Measurements from ENCODE around the gene CABLES2.
"Not testable (repeated sequence)": the region's sequence is repeated elsewhere in the genome, so short reads cannot be mapped to it uniquely, and the experiment has no call there.

Gene CABLES2

DNA sequence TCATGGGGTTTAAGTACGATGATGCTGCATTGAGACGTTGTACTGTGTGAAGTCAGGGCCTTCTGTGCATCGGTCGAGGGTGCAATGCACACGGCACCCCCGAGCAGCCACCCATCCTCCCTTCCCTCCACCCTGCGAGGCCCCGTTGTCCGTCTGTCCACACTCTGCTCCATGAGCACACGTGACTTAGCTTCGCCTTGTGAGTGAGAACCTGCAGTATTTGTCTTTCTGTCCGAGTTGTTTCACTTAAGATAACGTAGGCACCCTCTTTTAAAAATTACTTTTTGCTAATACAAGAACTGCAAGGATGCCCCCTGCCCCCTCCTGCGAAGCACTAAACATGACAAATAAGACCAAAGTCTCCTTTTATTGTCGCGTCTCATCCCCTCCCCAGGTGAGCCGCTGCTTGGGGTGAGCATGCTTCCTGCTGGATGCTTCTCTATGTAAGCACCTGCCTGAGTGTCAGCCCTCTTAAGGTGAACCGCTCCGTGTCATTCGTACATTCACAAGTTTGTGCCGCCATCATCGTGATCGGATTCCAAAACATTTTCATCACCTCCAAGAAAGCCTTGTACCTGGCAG lies 23.9 kb upstream of the CABLES2 start:
- no peak for DNase-seq (ENCODE audit: insufficient read length)
- no peak for FAIRE-seq
- no peak for TF ChIP-seq POLR2A (IDR thresholded peaks at IDR 0.05; ENCODE audit: low read depth, low read length)
- TF ChIP-seq POLR2AphosphoS5 (IDR thresholded peaks at IDR 0.05; ENCODE audit: low read depth, low read length), result no peak
- no peak for TF ChIP-seq TAF1 (IDR thresholded peaks at IDR 0.05; ENCODE audit: borderline replicate concordance, low read depth, low read length)

DNA sequence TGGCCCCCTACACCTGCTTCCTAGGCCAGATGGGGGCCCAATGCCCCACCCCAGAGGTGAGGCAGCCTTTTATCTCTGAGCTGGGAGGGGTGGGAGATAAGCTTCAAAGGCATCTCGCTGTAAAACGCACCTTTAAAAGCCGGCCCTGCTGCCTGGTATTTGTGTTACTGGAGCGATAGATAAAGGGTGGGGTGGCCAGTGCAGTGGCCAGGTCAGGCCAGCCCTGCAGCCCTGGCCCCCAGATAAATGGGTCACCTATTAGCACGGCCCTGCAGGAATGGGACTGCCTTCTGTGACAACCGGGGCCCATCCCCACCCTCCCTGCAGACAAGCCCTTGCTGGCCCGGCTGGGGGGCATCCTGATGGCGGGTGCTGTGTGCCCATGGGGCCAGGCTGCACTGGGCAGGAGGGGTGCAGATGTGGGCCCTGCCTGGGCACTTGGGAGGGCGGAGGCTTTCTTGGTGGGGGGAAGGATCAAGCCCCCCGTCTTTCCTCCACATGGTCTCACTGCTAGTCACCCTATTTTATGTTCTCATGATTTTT lies 23.3 kb upstream of the CABLES2 start:
- TF ChIP-seq TAF1 (IDR thresholded peaks at IDR 0.05; ENCODE audit: borderline replicate concordance, low read depth, low read length), result no peak
- TF ChIP-seq POLR2A (IDR thresholded peaks at IDR 0.05; ENCODE audit: low read depth, low read length), result no peak
- TF ChIP-seq POLR2AphosphoS5 (IDR thresholded peaks at IDR 0.05; ENCODE audit: low read depth, low read length), result no peak
- no peak for FAIRE-seq
- no peak for DNase-seq (ENCODE audit: insufficient read length)

DNA sequence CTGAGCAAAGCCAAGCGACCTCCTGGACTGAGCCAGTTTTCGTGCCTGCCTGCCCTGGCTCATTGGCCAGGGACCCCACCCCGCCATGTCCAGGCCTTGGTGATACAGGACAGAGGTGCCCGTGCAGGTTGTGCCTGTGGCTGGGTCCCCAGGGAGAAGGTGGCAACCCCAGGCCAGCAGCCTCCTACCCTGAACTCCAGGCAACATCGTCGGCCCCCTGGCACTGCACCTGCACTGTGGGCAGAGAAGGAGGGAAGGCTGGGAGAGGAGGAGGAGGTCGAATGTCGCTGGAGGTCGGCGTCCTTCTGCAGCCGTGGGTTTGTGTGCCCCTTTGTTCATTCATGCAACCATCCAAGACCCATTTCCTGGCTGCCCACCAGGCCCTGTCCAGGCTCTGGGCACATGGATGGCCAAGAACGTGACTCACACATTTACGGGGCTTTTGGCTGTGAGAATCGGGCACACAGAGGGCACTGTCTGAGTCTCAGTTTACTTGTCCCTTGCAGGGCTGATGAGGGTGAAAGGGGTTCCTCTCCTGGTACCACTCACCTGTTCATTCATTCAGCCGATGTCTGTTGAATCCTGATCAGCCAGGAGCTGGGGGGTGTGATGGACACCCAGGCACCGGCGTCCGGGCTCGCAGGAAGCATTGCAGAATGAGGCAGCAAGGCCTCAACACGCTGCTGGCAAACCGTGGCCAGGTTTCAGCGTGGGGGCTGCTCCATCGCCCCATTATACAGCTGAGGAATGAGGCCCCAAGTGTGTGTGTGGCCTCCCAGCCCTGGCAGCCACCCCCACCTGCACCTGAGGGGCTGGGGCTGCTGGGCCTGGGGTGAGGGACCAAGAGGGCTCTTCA lies 22.6 kb upstream of the CABLES2 start:
- no peak for TF ChIP-seq TAF1 (IDR thresholded peaks at IDR 0.05; ENCODE audit: borderline replicate concordance, low read depth, low read length)
- TF ChIP-seq POLR2A (IDR thresholded peaks at IDR 0.05; ENCODE audit: low read depth, low read length), result no peak
- no peak for TF ChIP-seq POLR2AphosphoS5 (IDR thresholded peaks at IDR 0.05; ENCODE audit: low read depth, low read length)
- FAIRE-seq (no peak), DNase-seq (ENCODE audit: insufficient read length) (no peak)

DNA sequence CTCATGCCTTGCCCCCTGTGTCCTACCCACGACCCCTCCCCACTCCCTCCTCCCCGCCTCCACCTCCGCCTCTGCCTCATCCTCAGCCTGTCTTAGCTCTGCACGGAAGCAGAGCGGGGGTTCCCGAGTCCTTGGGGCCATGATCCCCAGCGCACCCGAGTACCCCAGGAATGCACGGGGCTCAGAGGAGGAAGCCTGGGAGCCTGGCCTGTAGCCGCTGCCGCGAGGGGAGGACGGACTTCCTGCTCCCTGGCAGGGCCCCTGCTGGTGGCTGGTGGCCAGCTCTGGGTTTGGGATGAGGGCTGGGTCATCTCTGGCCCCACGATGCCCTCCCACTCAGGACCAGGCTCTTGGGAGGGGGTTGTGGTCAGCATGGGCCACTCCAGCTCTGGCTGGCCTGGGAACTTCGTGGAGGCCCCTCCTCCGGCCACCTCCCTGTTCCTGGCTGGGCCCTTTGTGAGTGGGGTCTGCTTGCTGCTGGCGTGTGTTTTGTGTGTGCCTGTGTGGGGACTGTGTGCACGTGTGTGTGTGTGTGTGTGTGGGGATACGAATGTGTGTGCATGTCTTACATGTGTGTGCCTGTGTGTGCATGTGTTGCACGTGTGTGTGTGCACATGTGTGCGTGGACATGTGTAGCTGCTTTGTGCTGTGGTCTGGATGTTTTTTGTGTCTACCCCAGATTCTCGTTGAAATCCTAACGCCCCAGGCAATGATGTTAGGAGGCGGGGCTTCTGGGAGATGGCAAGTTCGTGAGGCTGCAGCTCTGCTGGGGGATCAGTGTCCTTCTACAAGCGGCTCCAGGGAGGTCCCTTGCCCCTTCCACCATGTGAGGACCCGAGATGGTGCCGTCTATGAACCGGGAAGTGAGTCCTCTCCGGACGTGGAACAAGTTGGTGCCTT lies 21.6 kb upstream of the CABLES2 start:
- FAIRE-seq (no peak), DNase-seq (ENCODE audit: insufficient read length) (no peak)
- TF ChIP-seq POLR2A (IDR thresholded peaks at IDR 0.05; ENCODE audit: low read depth, low read length) (no peak), TAF1 (IDR thresholded peaks at IDR 0.05; ENCODE audit: borderline replicate concordance, low read depth, low read length) (no peak)

DNA sequence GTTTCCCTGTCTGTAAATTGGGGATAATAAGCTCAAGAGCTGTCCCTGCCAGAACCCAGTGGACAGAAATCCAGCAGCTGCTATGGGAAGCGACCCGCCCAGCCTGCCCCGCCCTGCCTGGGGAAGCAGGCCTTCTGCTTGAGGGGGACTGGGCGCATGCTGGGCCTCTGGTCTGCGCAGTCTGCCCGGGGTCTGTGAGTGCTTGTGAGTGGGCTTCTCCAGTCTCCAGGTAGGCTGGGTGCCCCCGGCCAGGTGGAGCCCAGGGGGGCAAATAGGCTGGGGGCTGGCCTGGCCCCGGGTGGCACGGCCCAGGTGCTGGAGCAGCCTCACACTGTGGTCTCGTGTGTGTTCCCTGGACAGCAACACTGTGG lies 20.9 kb upstream of the CABLES2 start:
- no peak for TF ChIP-seq POLR2A (IDR thresholded peaks at IDR 0.05; ENCODE audit: low read depth, low read length)
- TF ChIP-seq TAF1 (IDR thresholded peaks at IDR 0.05; ENCODE audit: borderline replicate concordance, low read depth, low read length), result no peak
- DNase-seq (ENCODE audit: insufficient read length), result no peak
- no peak for FAIRE-seq

DNA sequence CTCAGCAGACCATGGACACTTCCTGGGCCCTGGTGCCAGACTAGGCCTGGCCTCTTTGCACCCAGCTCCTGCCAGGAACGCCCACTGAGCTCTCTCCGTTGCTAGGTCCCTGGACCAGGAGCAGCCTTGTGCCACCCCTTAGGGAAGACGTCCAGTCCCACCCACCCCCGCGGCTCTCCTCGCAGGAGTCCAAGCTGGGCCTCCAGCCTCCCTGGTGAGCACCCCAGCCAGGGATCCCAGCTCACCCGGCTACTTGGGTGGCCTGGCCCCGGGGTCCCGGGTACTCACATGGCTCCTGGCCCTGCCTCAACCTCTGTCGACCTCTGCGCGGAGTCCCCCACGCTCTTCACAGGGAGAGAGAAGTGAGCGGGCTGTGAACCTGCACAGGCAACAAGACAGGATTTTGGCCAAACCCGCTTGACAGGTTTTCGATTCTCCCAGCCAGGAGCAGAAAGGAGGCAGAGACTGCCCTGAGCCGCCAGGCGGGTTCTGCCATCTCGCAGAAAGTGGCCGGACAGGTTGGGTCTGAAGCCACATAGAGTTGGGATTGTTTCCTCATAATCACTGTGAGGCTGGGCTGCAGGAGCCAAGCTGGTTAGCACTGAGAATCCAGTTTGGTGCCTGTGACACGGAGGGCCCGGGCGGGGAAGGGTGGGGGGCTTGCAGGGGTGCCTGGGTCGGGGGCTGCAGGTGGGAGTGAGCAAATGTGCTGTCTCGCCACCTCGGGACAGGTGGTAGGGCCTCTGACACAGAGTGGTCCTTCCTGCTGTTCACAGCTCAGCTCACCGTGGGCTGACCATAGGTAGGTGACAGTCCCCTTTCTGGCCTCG lies 20.3 kb upstream of the CABLES2 start, which contains the start of gene RBBP8NL:
TSS of gene RBBP8NL (minus strand) at position 368 of the 830 bp plus-strand sequence. CDS start 7,892 bp downstream, outside the sequence.
- DNase-seq (ENCODE audit: insufficient read length) (no peak), FAIRE-seq (no peak)
- TF ChIP-seq POLR2A (IDR thresholded peaks at IDR 0.05; ENCODE audit: low read depth, low read length) (no peak), POLR2AphosphoS5 (IDR thresholded peaks at IDR 0.05; ENCODE audit: low read depth, low read length) (no peak), TAF1 (IDR thresholded peaks at IDR 0.05; ENCODE audit: borderline replicate concordance, low read depth, low read length) (no peak)

DNA sequence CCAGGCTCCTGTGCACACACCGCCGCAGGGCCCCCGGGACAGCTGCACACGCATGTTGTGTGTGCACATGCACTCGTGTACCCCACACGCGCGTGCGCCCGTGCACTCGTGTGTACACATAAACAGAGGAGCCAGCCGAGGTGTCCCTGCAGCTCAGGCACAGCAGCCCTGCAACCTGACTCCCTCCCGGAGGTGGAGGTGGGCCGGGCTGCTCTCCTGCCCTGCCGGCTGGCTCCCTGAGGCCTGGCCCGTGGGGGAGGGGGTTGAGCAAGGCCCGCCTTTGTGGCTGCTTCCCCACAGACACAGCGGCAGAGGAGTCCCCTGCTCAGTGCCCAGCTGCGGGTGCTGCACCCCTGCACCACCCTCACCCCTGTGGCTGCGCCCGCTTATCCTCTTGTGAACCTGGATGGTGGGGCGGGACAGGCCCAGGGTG lies 19.6 kb upstream of the CABLES2 start:
- DNase-seq (ENCODE audit: insufficient read length) (no peak), FAIRE-seq (no peak)
- no peak for TF ChIP-seq POLR2A (IDR thresholded peaks at IDR 0.05; ENCODE audit: low read depth, low read length)
- TF ChIP-seq TAF1 (IDR thresholded peaks at IDR 0.05; ENCODE audit: borderline replicate concordance, low read depth, low read length), result no peak
- no peak for TF ChIP-seq POLR2AphosphoS5 (IDR thresholded peaks at IDR 0.05; ENCODE audit: low read depth, low read length)

DNA sequence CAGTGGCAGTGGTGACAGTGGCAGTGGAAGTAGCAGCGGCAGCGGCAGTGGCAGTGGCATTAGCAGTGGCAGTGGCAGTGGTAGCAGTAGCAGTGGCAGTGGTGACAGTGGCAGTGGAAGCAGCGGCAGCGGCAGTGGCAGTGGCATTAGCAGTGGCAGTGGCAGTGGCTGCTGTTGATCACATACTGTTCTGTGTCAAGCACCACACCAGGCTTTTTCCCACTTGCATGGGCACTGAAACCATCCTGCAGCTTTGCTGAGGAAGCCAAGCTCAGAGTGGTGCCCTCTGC lies 18.9 kb upstream of the CABLES2 start:
- not testable (repeated sequence) for FAIRE-seq; DNase-seq (ENCODE audit: insufficient read length)

DNA sequence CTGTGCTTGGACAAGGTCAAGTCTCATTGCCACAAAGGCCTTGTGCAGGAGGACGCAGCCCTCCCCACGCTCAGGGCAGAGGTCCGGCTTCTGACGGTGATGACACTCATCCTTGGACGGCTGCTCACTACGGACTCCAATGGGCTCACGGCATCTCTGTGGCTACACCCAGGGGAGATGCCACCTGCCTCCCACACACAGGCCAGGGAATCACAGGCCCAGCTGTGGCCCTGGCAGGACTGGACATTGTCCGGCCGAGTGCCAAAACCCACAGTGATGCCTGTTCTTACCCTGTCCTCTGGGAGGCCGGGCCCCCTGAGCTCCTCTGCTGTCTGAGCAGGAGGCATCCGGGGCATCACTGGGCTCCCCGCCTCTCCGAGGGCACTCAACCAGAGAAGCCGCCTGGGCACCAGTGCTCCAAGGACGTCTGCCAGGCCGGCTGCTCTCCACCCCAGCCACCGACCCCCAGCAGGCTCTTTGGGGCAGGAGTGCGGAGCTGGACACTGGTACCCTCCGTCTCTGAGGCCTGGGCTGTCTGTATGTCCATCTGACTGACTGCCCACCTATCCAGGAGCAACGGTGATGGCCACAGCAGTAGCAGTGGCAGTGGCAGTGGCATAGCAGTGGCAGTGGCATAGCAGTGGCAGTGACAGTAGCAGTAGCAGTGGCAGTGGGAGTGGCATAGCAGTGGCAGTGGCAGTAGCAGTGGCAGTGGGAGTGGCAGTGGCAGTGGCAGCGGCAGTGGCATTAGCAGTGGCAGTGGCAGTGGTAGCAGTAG lies 18.4 kb upstream of the CABLES2 start:
- FAIRE-seq (no peak), DNase-seq (ENCODE audit: insufficient read length) (no peak)
- TF ChIP-seq POLR2A (IDR thresholded peaks at IDR 0.05; ENCODE audit: low read depth, low read length), result no peak
- TF ChIP-seq POLR2AphosphoS5 (IDR thresholded peaks at IDR 0.05; ENCODE audit: low read depth, low read length), result no peak
- no peak for TF ChIP-seq TAF1 (IDR thresholded peaks at IDR 0.05; ENCODE audit: borderline replicate concordance, low read depth, low read length)

All from GM12892 (cell line).